DMS79 treated with DMSO at 0.1 percent for 48 hours (cell line): ENCODE data around the gene P4HB.

ENCODE experiments used
- DNase-seq: peaks from one replicate; lab custom pipeline; 2025; lab: John Stamatoyannopoulos, UW

The P4HB gene

DNA sequence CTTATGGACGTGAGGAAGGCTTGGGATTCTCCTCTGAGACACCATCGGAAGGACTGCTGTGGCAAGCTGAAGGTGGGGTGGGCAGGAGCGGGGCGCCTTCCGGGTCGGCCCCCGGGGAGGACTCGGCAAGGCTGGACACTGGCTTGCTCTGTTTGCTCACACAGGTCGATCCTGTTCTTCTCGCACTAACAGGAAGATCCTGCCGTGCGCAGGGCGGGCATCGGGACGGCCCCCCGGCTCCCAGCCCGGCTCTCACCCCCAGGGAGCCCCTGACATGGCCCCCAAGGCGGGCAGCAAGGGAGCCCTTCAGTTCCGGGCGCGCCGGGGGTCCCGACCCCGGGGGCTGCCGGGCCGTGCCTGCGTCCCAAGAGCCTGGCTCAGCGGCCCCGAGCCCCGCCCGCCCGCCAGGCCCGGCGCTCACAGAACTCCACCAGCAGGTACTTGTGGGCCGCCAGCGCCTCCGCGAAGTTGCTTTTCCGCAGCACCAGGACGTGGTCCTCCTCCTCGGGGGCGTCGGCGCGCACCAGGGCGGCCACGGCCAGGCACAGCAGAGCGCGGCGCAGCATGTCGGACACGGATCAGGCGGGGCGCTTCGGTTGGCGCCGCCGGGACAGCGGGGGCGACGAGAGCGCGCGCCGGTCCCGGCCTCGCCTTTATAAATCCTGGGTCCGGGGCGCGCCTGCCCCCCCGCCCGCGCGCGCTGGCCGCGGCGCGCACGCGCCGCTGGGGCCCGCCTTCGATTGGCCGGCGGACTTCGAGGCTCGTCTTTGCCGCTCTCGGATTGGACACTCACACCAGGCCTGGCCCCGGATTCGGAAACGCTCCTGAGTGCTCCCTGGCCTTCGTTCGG, at the start of gene P4HB:
P4HB (minus strand) TSS at position 630 of the 850 bp plus-strand sequence; CDS start at position 566, 64 bp downstream.
- no peak for DNase-seq

GRCh38 chr17:81909231-81909630, 48.9 kb upstream of the P4HB start:
- DNase-seq, result no peak

GRCh38 chr17:81908793-81909192, 48.5 kb upstream of the P4HB start:
- no peak for DNase-seq

DNA sequence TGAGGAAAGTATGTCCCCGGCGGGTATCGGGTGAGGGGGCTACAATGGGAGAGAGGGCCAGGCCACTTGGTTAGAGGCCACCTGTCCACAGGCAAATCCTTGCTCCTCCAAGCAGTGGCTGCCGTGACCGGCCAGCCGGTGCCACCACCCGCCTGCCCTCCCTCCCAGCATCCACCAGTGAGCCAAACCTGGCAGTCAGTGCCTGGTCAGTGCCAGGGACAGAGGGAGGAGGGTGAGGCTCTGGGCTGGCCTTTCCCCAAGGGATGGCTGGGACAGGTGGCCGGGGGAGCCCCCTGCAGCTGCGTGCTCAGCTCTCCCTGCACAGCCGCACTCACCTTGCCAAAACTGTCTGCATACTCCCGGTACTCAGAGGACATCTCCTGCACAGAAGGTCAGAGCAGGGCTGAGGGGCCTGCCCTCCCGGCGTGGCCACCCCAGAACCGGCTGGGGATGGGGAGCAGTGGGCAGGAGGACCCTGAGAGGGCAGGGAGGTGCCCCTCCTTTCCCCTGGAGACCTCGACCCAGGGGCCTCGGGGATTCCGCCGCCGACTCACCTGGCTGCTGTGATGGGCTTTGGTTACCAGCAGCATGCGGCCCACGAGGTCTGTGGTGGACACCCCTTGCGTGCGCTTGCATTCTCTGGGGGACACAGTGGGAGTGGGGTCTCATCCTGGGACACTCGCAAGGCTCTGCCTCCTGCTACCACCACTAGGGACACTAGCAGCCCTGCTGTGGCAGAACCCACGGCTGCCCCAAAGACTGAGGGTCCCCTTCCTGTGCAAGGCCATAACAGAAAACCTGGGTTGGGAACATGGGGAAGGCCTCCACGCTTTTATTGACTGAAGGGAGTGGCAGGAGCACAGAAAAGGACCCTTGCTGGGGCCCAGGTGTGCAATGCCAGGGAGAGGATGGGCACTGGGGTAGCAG, 47.1 kb upstream of the P4HB start:
- no peak for DNase-seq

GRCh38 chr17:81906476-81907218, 46.3 kb upstream of the P4HB start:
- DNase-seq, result no peak

- no peak for DNase-seq
These were observed 45.7 kb upstream of the P4HB start for GRCh38 chr17:81905993-81906392.

DNA sequence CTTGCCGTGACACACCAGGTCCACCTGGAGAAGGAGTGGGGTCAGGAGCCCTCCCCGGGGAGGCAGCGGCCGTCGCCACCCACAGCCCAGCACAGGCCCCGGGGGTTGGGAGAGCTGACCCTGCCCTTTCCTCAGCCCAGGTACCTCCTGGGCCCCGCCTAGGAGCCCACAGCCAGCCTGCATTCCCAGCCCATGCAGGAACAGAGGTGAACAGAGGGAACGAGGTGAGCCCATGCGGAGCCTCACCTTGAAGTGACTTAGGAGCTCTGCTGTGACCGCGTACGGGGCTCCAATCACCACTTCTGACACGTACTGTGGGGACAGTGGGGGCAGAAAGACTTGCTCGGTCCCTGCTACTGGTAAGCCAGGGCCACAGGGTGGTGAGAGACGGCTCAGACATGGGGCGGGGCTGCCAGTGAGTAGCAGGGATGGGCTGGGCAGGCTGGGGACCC, 45.1 kb upstream of the P4HB start:
- DNase-seq, result no peak

GRCh38 chr17:81904600-81905423, 44.5 kb upstream of the P4HB start:
- DNase-seq, result no peak

- DNase-seq, result no peak
These were observed 43.7 kb upstream of the P4HB start for GRCh38 chr17:81903896-81904599.

- no peak for DNase-seq
These were observed 43.1 kb upstream of the P4HB start for GRCh38 chr17:81903415-81903831.

GRCh38 chr17:81902653-81903414, 42.5 kb upstream of the P4HB start:
- no peak for DNase-seq

- no peak for DNase-seq
These were observed 41.8 kb upstream of the P4HB start, which contains the start of gene NPB for GRCh38 chr17:81902023-81902652. NPB (plus strand) TSS chr17:81902238; CDS start chr17:81902278, 40 bp downstream.

- no peak for DNase-seq
These were observed 41.1 kb upstream of the P4HB start for GRCh38 chr17:81901167-81902022.

DNA sequence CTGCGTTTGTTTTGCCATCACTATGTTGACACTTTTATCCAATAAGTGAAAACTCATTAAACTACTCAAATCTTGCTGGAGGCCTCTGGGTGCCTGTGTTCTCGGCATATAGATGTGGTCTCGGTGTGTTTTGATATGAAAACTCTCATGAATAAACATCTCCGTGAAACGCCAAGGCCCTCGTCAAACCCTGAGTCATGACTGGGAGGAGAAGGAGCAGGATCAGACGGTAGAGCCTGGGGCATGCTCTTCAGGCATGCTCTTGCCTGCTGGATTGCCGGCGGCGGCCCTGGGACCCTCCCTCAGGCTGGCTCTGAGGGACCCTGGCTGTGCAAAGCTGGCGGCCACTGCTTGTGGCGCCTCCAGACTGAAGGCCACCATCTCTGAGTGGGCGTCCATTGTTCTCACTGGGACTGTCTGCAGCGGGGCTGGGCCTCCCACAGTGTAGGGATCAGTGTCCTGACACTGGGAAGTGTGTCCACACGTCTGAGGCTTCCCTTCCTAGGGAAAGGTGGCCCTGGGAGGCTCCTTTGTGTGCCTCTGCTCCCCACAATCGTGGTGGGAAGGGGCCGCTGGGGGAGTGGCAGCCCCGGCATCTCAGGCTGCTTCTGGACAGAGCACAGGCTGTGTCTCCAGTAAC, 40.0 kb upstream of the P4HB start:
- no peak for DNase-seq

DNA sequence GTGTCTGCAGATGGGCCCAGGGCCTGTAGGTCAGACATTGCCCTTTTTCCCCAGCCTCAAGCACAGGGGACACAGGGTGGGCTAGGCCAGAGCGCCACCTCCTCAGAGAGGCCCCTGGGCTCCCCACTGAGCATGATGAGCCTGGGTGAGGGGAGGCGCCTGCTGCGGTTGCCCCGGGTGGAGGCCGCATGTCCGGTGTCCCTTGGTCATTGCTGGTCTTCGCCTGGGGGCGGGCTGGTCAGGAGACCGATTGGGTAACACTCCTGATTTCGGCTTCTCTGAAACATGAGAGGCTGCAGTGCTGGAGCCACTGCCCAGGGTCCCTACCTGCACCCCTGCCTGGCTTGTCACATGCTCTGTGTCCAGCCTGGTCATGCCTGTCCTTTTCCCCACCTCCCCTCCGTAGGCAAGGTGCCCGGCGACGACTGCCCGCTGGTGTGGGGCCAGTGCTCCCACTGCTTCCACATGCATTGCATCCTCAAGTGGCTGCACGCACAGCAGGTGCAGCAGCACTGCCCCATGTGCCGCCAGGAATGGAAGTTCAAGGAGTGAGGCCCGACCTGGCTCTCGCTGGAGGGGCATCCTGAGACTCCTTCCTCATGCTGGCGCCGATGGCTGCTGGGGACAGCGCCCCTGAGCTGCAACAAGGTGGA, 39.3 kb upstream of the P4HB start:
- no peak for DNase-seq

DNA sequence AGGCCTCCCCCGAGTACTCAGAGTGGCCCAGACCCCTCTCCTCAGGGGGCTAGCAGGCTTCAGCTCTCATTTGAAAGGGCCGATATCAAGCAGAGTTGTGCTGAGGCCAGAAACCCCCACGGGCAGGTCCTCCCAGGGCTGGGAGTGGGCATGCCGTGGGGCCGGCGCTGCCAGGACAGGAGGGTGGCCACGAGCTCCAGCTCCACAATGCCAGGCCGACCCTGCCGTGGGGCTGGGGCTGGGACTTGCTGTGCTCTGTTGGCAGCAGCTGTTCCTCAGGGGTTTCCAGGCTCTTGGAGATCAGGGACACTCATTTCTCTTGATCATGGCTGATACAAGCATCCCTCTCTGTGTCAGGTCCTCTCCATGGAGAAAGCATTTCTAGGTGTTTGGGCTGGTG, 38.5 kb upstream of the P4HB start:
- no peak for DNase-seq
